HepG2 (cell line): ENCODE data around the gene SNPH. TPM values are rescaled to one million over a fixed set of nuclear protein-coding genes. Genes with fewer than 3 reads are reported as not detected.

Experiments
- BRF2 ChIP-seq: sonication (generic); formaldehyde crosslinking; IDR thresholded peaks from 2 replicates; pipeline ENCODE4 v1.8.1; 2022; ENCODE audit warnings: mild to moderate bottlenecking, missing genetic modification reagents
- CEBPZ ChIP-seq: IDR thresholded peaks from 2 replicates; pipeline ENCODE4 v1.6.1; 2012; ENCODE audit warnings: low read length, improper control_type of control experiment
- CREB1 ChIP-seq, 2 experiments: fragments of 450-650 bp in 1 of 2; IDR thresholded peaks; 2 replicates each; pipeline ENCODE4 v1.6.1; 2016 to 2017; ENCODE audit warnings: control low read depth in 1 of 2, mild to moderate bottlenecking in 1 of 2, missing compliant biosample characterization in 1 of 2, missing genetic modification characterization in 1 of 2
- IRF1 ChIP-seq: sonication (generic); formaldehyde crosslinking; IDR thresholded peaks from 2 replicates; pipeline ENCODE4 v1.4.0; 2020; ENCODE audit warnings: low read depth, mild to moderate bottlenecking, missing genetic modification reagents
- MED13 ChIP-seq: sonication (generic); formaldehyde crosslinking; IDR thresholded peaks from 2 replicates; pipeline ENCODE4 v1.5.0; 2020; ENCODE audit warnings: missing genetic modification reagents
- NBN ChIP-seq: fragments of 450-650 bp; conservative IDR thresholded peaks from 2 replicates; pipeline ENCODE4 v1.6.1; 2017
- NFE2 ChIP-seq: sonication (generic); formaldehyde crosslinking; IDR thresholded peaks from 2 replicates; pipeline ENCODE4 v1.4.0; 2020; ENCODE audit warnings: missing genetic modification reagents
- NFE2L1 ChIP-seq: sonication (generic); formaldehyde crosslinking; IDR thresholded peaks from 2 replicates; pipeline ENCODE4 v1.4.0; 2020; ENCODE audit warnings: missing genetic modification reagents, mild to moderate bottlenecking, borderline replicate concordance
- POLR2G ChIP-seq: fragments of 200-400 bp; formaldehyde crosslinking; IDR thresholded peaks from 2 replicates; pipeline ENCODE4 v1.6.1; 2018; ENCODE audit warnings: mild to moderate bottlenecking, low read depth, low read length, moderate library complexity
- THAP9 ChIP-seq: sonication (generic); formaldehyde crosslinking; IDR thresholded peaks from 2 replicates; pipeline ENCODE4; 2020; ENCODE audit warnings: missing genetic modification reagents, mild to moderate bottlenecking, borderline replicate concordance
- ZBTB26 ChIP-seq: IDR thresholded peaks from 2 replicates; pipeline ENCODE4 v1.6.1; 2016; ENCODE audit warnings: missing compliant biosample characterization, missing genetic modification reagents, borderline replicate concordance
- ZNF224 ChIP-seq: sonication (generic); formaldehyde crosslinking; IDR thresholded peaks from 2 replicates; pipeline ENCODE4 v1.5.0; 2020; ENCODE audit warnings: mild to moderate bottlenecking, missing genetic modification reagents
- ZNF670 ChIP-seq: sonication (generic); formaldehyde crosslinking; IDR thresholded peaks from 2 replicates; pipeline ENCODE4 v1.8.0; 2022; ENCODE audit warnings: mild to moderate bottlenecking, missing genetic modification reagents, borderline replicate concordance
- polyA plus RNA-seq, 8 experiments: library from polyadenylated mRNA; depleted of rRNA in 3 of 8; stranded (reverse) in 7 of 8; unstranded in 1 of 8; fragments of >200 nt; fragmentation: Illumina TruSeq in 4 of 8; extraction: Trizol in 4 of 8; gene quantifications; 2 replicates each; pipeline versions ENCODE4 v1.2.1 to v1.2.3, GENCODE V29; 2011 to 2016; ENCODE audit warnings: low read depth in 4 of 8, missing spikeins in 1 of 8, mixed read lengths in 1 of 8; ENCODE audit not compliant: insufficient read depth in 1 of 8
- total RNA-seq, 5 experiments: library from RNA; depleted of rRNA; stranded (reverse); fragments of >200 nt; fragmentation: Illumina TruSeq; extraction: Trizol; gene quantifications; 2 replicates each; pipeline ENCODE4 v1.2.3, GENCODE V29; 2016; ENCODE audit warnings: low read depth in 1 of 5

The SNPH gene
- total and polyA plus RNA-seq, 2 of the 13 experiments (the other 11 are each of a cell fraction or from before 2014, with no cell fraction given), result 0.09 TPM; not detected in 1

GRCh38 chr20:1336699-1337367 lies 70.7 kb downstream of the SNPH start (continued):
- peak; percentile 47; the same call in 1 of the 2 replicates for TF ChIP-seq POLR2G
- no peak for TF ChIP-seq BRF2
- TF ChIP-seq NBN, result no peak
- no peak for TF ChIP-seq NFE2
- no peak for TF ChIP-seq ZBTB26 (CRISPR knock-in tag)
- no peak for TF ChIP-seq NFE2L1 (CRISPR knock-in tag)
- TF ChIP-seq CEBPZ, result no peak
- TF ChIP-seq IRF1 (CRISPR knock-in tag), result 0 out of 2 replicates have a peak, but pooled peaks have one; percentile 29
- TF ChIP-seq CREB1 (IDR thresholded peaks at IDR 0.05), result no peak
- no peak for TF ChIP-seq CREB1 (CRISPR knock-in tag; IDR thresholded peaks at IDR 0.05)
- no peak for TF ChIP-seq ZNF224 (CRISPR knock-in tag)
- no peak for TF ChIP-seq ZNF670 (CRISPR knock-in tag)
- TF ChIP-seq THAP9 (CRISPR knock-in tag), result 0 out of 2 replicates have a peak, but pooled peaks have one; percentile 35
- TF ChIP-seq MED13 (CRISPR knock-in tag), result no peak
